GM19193 (cell line): ENCODE measurements around the gene STAMBPL1.

ENCODE experiments used
- POLR2A ChIP-seq: IDR thresholded peaks from 4 replicates; pipeline ENCODE4 v1.6.1; 2011; ENCODE audit not compliant: insufficient read depth, insufficient read length; ENCODE audit errors: extremely low read depth

STAMBPL1 gene

DNA sequence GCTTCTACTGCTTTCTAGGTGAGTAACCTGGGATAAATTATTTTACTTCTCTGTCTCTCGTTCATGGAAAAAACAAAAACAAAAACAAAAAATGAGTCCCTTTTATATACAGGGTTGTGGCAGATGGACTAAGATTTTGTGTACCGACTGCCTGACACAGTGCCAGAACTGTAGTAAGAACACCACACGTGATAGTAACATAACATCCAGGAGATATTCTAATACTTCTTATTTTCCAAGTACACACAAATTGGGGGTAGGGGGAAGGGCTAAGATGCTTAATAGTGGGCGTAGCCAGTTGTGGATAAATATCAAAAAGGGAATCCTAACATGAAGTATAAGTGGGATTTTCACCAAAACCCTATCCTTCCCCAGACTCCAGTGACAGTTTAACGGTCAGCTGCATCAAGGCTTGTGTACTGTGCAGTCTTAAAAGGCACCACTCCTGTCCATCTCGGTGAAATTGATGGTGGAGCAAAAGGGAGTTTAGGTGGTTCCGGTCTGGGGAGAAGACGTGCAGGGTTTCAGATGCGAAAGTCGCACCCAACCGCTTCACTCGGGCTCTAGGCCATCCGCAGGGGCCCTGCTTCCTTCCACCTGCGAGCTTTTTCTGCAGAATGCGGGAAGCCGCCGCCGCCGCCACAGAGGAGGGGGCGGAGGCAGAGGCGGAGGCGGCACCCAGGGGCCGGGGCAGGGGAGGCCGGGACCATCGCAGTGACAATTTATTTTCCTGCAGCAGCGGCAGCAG lies at the start of gene STAMBPL1:
TSS of gene STAMBPL1 (plus strand) at position 712 of the 748 bp plus-strand sequence. CDS start 21,464 bp downstream, outside the sequence.
- no peak for TF ChIP-seq POLR2A

DNA sequence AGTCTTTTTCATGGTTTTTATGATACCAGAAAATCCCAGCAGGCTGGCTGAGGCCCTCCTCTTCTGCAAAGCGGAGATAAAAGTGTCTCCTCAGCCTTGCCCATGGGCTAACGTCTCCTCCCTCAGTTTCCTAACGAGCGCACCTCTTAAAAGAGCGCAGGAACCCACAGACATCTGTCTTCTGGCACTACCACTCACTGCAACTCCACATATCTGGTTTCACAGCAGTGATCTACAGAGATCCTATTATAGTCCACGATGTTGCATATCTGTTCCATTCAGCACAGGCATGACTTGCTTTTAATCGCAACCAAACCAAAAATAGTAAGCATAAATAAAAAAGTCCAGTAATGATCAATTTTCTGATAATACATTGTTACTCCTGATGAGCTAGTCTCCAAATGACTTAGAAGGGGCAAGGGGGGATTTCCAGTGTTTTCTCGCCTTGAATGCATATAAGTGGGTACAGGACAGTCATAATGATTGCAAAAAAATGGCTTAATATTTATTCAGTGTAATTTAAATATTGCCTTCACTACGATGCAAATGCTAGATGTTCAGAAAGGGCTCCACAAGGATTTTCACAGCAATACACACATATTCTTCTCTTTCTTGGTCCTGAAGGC lies 49.3 kb upstream of the STAMBPL1 start:
- TF ChIP-seq POLR2A: no peak

DNA sequence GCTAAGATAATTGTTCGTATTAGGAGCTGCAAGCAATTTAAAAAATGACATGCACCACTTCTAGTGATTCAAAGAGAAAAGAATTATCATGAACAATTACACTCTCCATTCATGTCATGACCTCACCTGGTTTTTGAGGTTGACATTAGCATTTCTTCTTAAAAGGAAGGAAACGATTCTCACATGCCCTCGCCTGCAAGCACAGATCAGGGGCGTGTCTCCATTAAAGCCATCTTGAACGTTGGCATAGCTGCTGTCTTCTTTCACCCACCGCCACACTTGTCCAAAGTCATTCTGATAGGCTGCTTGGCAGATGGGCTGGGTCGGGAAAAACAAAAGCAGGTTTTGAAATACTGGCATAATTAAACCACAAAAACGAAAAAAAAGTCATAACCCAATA lies 48.3 kb upstream of the STAMBPL1 start:
- no peak for TF ChIP-seq POLR2A

DNA sequence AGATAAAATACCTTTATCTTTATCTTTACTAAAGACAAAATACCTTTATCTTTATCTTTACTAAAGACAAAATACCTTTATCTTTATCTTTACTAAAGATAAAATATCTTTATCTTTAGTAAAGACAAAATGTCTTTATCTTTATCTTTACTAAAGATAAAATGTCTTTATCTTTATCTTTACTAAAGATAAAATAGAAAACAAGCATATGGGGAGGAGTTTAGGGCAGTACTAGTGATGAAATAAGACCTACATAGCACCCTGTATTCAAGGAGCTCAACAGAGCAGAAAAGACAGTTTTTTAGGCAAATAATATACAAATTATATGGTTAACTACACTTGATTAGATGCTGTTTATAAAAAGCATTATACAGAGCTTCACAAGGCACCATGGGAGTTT lies 47.7 kb upstream of the STAMBPL1 start:
- no peak for TF ChIP-seq POLR2A

DNA sequence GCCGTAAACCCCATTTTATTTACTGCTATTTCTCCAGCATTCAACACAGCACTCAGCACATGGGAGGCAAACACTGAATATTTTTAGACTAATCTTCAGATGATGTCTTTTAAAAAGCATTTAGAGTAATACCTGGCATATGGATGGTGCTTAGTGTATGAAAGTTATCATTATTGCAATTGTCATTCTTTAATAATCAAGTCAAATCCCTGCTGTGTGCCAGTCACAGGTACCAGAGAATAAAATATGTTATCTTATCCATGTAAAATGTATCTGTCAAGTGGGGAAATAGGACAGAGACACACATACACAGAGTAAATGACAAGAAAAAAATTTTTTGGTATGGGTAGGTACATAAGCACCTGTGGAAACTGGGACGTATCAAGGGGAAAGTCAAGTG lies 46.9 kb upstream of the STAMBPL1 start:
- no peak for TF ChIP-seq POLR2A

DNA sequence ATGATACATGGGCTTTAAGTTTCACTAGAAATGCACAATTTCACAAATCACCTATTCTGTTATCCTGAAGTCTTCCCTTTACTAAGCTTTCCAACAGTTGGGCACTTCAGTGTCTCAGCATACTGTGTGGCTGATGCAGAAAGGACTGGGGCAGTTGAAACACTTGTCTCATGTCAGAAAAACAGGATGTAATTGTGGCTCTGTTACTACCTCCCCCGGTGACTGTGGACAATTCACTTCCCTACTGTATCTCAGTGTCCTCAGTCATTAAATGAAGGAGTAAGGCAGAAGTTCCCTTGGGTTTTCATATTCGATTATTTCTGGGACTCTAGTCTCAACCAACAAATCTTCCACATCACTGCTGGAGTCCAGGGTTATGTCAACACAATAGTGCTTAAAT lies 46.3 kb upstream of the STAMBPL1 start:
- TF ChIP-seq POLR2A: no peak

DNA sequence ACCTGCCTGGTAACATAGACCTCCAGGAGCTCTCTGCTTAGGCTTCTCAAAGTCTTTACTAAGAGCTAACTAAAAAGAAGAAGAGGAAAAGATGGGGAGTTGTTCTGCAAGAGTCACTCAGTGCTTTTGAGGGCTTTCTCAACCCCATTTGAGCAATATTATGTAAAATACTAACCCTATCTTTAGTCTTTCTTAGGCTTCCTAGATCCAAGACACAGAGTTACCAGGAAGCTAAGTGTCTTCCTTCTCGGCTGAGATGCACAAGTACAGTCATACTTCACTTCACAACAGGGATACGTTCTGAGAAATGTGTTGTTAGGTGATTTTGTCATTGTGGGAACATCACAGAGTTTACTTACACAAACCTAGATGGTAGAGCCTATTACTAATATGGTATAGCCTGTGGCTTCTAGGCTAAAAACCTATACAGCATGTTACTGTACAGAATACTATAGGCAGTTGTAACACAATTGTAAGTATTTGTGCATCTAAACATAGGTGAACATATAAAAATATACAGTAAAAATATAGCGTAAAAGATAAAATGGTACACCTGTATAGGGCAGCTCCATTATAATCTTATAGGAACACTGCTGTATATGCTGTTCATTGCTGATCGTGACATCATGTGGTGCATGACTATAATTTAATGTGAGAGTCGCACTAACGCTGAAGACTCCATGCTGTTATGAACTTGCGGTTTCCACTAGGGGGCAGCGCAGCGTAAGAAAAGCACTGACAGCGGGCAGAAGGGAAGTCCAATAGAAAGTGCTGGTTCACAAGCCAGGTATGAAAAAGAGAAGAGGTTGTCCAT lies 44.7 kb upstream of the STAMBPL1 start:
- no peak for TF ChIP-seq POLR2A

DNA sequence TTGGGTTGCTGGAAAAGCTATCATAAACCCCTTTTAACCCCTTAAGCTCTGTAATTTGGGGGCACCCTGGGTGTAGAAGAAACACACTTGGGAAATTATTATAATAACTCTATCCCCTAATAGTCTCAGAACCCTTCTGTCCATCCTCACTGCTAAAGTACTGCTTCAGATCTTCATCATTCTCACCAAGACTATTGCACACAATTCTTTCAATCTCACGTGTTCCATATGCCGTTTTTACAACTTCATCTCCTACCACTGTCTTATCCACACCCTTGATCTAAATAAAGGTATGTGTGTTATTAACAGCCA lies 44.2 kb upstream of the STAMBPL1 start:
- no peak for TF ChIP-seq POLR2A

DNA sequence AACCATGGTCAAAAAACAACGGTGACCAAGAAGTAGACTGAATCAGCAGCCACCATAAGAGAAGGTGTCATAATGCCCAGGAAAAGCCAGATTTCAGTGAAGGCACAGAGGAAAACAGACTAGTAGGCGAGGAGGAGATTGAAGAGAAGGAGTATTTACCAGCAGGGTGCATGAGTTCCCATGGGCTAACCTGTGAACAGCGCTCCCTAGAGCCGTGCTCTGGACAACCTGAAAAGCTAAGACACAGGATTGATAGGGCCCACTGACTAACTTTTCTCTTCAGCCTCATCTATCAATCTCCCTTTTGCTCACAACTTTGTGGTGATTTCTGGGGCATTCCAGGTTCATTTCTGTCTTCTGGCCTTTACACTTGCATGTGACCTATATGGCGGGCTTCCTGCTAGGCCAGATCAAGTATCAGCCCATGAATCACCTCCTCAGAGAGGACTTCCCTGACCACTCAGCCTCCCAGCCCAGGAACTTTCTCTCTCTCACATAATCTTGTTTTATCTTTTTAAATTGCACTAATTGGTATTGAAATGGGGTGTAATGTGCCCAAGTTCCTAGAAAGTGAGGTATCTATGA lies 41.2 kb upstream of the STAMBPL1 start:
- TF ChIP-seq POLR2A: no peak

DNA sequence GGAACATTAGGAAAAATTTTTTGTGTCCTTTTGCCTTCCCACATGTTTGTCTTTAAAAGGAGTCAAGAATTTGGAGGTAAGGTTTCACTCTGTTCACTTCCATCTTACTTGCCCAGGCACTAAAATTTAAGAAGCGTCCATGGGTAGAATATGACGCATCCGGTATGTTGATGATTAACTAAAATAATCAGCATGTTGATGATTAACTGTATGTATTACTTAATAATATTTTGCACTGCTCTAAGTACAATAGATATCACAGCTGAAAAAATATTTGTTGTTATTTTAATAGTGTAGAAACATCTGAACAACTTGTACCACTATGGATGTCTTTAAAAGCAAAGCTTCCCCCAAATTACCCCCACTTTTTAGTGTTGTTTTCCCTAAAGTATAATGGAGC lies 39.9 kb upstream of the STAMBPL1 start:
- no peak for TF ChIP-seq POLR2A

DNA sequence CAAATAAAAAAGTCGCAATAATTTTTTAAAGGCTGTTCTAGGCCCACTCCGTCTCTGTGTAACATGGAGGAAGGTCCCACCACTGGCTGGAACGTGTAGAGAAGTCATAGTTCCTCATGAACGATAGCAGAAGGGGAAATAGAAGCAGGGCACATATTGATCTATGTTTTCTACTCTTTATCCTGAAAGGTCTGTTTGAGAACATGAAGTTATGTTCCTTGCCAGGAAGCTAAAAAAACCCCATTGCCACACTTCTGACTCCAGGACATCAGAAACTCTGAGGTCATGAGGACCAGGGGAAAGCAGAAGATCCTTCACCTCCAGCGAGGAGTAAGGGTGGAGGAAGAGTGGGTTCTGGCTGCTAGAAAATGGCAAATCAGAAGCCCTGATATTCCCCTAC lies 39.2 kb upstream of the STAMBPL1 start:
- no peak for TF ChIP-seq POLR2A

DNA sequence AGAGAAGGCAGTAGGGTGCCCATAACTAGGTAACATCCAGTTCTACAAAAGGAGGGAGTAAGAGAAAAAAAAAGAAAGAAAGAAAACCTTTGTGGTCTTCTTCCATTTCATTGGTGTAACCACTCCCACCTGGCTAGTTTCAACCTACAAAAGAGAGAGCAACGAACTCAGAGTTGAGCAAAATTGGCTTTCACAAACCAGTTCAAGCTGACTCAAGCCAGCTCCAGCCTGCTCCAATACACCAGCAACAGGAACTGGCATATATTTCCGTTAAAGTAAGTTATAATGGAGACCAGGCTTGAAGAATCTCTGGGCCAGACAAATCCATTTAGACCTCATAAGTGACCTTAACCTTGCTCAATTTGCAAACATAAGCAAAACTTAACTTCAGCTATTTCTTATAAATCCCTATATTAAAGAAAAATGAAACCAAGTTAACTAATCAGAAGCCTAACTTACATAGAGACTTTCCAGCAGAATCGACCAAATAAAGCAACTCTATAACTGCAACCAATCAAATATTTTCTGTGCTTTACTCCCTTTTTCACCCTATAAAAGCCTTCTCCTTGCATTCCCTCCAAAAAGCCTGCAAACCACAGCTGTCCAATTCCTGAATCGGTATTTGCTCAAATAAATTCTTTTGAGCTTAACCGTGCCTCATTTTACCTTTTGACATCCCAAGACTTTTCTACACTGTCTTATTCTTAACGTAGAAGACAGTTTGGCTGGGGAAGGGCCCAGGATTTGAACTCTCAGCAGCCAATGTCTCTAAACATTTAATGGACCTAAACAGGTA lies 38.5 kb upstream of the STAMBPL1 start:
- TF ChIP-seq POLR2A: no peak

DNA sequence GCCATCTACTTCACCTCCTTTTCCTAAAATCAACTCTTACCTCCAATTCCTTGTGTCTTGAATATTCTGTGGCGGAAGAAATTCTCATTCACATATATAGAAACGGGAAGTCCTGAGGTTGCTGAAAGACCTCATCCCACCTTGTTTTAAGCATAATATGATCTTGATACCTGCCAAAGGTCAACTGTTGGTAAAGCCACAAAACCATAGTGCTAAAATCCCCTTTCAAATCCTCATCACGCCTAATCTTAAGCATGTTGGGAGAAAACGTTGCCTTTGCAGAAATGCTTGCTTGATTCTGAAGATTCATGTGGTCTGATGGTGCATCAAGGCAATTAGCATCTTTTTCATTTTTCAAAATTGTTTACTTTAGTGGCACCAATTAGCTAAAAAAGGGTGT lies 36.9 kb upstream of the STAMBPL1 start:
- no peak for TF ChIP-seq POLR2A

DNA sequence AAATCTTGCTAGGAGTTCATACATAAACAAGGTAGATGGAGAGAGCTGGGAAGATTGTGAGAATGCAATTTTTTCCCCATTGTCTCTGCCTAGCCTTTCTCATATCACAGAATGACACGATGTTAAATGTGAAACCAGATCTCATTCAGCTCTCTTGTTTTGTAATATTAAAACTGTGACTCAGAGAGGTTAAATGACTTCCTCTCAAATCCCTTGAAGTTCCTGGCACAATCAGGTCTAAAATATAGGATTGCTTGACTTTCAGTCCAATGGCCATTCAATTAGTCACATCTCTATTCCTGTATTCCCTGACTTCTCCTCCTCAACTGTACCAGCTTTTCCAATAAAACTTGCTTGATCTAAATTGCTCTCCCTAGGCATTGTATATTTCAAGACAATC lies 31.5 kb upstream of the STAMBPL1 start:
- no peak for TF ChIP-seq POLR2A

DNA sequence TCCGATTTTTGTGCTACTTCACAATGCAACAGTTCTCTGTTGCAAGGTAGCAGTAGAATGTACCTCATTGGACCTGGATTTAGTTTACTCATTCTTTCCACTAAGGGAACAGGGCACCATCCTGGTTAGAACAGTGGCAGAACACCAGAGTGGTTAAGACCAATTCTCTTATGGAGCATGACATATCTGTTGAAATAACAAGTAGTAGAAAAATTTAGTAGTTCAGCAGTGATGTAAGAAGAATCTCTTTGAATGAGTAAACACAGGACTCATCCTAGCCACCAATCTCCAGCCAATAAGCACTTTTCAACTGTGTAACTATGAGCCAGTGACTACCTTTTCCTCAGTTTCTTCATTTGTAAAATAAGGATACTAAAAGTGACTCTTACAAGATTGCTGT lies 30.8 kb upstream of the STAMBPL1 start:
- TF ChIP-seq POLR2A: no peak

DNA sequence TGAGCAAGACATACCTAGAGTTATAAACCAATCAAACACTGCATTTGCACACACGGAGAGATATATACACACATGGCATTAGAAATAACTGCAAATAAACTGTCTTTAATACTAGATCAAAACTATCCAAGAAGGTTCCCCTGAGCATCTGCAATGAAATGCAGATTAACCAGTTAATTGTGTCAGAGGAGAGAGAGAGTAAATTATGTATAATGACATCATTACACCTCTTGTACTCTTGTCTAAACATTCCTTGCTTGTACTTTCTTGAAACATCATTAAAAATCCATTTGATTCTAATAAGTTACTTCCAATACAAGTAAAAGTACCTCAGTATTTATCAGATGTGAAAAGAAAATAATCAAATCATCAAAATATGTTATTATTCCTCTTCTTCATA lies 29.3 kb upstream of the STAMBPL1 start:
- no peak for TF ChIP-seq POLR2A

DNA sequence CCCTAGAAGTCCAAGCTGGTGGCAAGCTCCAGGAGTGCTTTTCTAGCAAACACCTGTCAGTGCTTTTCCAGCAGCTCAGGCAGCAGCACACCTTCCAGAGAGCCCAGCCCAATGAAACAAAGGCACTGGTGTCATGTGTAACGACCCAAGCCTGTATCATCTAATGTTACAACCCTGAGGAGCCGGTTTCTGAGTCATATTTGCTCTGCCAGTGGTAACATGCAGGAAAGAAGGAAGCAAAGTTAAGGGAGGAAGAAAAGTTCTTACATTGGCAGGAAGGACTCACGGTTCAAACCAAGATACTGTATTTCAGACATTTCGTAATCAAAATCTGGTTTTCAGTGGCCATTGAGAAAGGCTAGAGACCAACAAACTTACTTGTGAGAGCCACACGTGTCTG lies 28.3 kb upstream of the STAMBPL1 start, which contains the start of gene ANKRD22:
TSS of gene ANKRD22 (minus strand) at position 139 of the 400 bp plus-strand sequence. CDS start 237 bp downstream, outside the sequence.
- no peak for TF ChIP-seq POLR2A
